GM23248 (cell line): ENCODE results near the gene SYMPK. TPM values are rescaled to one million over a fixed set of nuclear protein-coding genes. Genes with fewer than 3 reads are reported as not detected.
A peak's percentile ranks its signal among the peaks of the same experiment; 100 is the strongest.

ENCODE experiments used
- DNase-seq: peaks from one replicate; pipeline ENCODE4 v3.0.0-alpha.2; 2015
- H2AFZ ChIP-seq: fragments of 200-600 bp; sonication (generic); 2 replicates; pipeline ENCODE4 v1.6.1; 2016; ENCODE audit warnings: antibody characterized with exemption
- H3F3A ChIP-seq: fragments of 200-600 bp; sonication (generic); 2 replicates; pipeline ENCODE4 v1.6.1; 2016; ENCODE audit warnings: mild to moderate bottlenecking, antibody characterized with exemption, mixed run types; ENCODE audit not compliant: insufficient read depth
- H3K27ac ChIP-seq: fragments of 200-600 bp; sonication (generic); 2 replicates; pipeline ENCODE4 v1.5.1; 2016; ENCODE audit warnings: mild to moderate bottlenecking
- H3K27me3 ChIP-seq: fragments of 200-600 bp; sonication (generic); replicated peaks from 2 replicates; pipeline ENCODE4 v1.6.1; 2016; ENCODE audit warnings: mild to moderate bottlenecking; ENCODE audit not compliant: insufficient read depth
- H3K36me3 ChIP-seq: fragments of 200-600 bp; sonication (generic); 2 replicates; pipeline ENCODE4 v1.6.1; 2016; ENCODE audit warnings: low read depth, mild to moderate bottlenecking
- H3K4me1 ChIP-seq: fragments of 200-600 bp; sonication (generic); 2 replicates; pipeline ENCODE4 v1.6.1; 2016; ENCODE audit warnings: mild to moderate bottlenecking; ENCODE audit not compliant: insufficient read depth
- H3K4me2 ChIP-seq: fragments of 200-600 bp; sonication (generic); one replicate; pipeline ENCODE4 v1.6.1; 2016; ENCODE audit warnings: mild to moderate bottlenecking; ENCODE audit not compliant: unreplicated experiment
- H3K4me3 ChIP-seq: fragments of 200-600 bp; sonication (generic); 2 replicates; pipeline ENCODE4 v1.5.1; 2016; ENCODE audit warnings: mild to moderate bottlenecking
- H3K79me2 ChIP-seq: fragments of 200-600 bp; sonication (generic); 2 replicates; pipeline ENCODE4 v1.6.1; 2016; ENCODE audit warnings: mild to moderate bottlenecking; ENCODE audit not compliant: insufficient read depth
- H3K9ac ChIP-seq: fragments of 200-600 bp; sonication (generic); 2 replicates; pipeline ENCODE4 v1.6.1; 2016; ENCODE audit warnings: mild to moderate bottlenecking
- H3K9me2 ChIP-seq: fragments of 200-600 bp; sonication (generic); 2 replicates; pipeline ENCODE4 v1.6.1; 2016; ENCODE audit warnings: mixed run types, mild to moderate bottlenecking, moderate library complexity; ENCODE audit not compliant: insufficient read depth
- H3K9me3 ChIP-seq: fragments of 200-600 bp; sonication (generic); one replicate; pipeline ENCODE4 v1.6.1; 2017; ENCODE audit warnings: low read depth
- H4K20me1 ChIP-seq: fragments of 200-600 bp; sonication (generic); 2 replicates; pipeline ENCODE4 v1.6.0; 2016; ENCODE audit not compliant: insufficient read depth
- EZH2 ChIP-seq: fragments of 200-600 bp; sonication (generic); IDR thresholded peaks from 2 replicates; pipeline ENCODE4 v1.6.1; 2018; ENCODE audit warnings: antibody characterized with exemption, mild to moderate bottlenecking; ENCODE audit not compliant: insufficient read depth, poor library complexity, severe bottlenecking
- EZH2phosphoT487 ChIP-seq: fragments of 200-600 bp; sonication (generic); IDR thresholded peaks from 2 replicates; pipeline ENCODE4 v1.6.1; 2018; ENCODE audit warnings: antibody characterized with exemption, moderate library complexity, mild to moderate bottlenecking, low read depth; ENCODE audit not compliant: insufficient read depth
- WGBS, 2 experiments: methylation state at CpG; one replicate each; pipeline ENCODE4 v1.1.6; 2015 to 2017; ENCODE audit warnings: low lambda C conversion rate in 2 of 2, low coverage in 1 of 2; ENCODE audit errors: missing lambda C conversion rate in 2 of 2; 5-methylcytosine and 5-hydroxymethylcytosine counted together
- in situ Hi-C: fragments of 300-500 bp; cut with MboI; formaldehyde crosslinking; loops from 2 replicates; pipeline ENCODE4 v1.15.0; 2020
- polyA plus RNA-seq: library from polyadenylated mRNA; unstranded; fragments of >200 nt; fragmentation: Nextera tagmentation; extraction: Ambion mirVana; gene quantifications from 2 replicates; pipeline ENCODE4 v1.2.1, GENCODE V29; 2016
- total RNA-seq: library from RNA; depleted of rRNA; stranded (reverse); fragments of >200 nt; shearing (Covaris generic); gene quantifications from 2 replicates; pipeline ENCODE4 v1.2.3, GENCODE V29; 2014; rRNA removed

The SYMPK gene
- total RNA-seq = 28.1 and 81.4 TPM in 2 replicates
- 14.8 and 17.8 TPM in 2 replicates for polyA plus RNA-seq

DNA sequence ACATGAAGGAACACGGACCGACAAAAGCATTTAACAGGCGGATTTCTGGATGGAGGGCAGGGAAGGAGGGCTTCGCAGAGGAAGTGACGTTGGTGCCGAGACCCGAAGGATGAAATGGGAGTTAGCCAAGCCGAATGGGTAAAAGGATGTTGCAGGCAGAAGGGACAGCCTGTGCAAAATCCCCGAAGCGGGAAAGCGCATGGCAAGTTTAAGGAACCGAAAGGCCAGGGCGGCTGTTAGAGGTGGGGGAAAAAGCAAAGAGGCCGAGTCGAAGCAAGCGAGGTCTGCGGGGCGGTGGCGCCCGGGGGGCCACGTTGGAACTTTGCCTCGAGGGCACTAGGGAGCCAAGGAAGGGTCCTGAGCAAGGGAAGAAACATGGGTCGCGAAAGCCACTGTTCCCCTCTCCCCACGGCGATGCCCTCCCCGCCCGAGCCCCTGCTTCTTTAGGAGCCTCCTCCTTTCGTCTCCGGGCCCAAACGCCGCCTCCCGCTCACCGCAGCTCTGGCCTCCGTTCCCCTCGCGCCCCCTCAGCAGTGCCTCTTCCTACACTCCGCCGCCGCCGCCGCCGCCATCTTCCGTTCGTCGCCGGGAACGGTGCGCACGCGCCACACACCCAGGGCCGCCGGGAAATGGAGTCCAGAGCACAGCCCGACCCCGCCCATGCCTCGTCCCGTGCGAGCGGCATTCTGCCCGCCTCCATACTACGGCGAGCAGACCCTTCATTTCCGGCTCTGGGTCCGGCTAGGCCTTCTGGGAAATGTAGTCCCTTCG is at the start of gene SYMPK:
TSS of gene SYMPK (minus strand) at position 584 of the 771 bp plus-strand sequence. CDS start 8,652 bp downstream, outside the sequence.
- Histone ChIP-seq H4K20me1 (no peaks in the 10 kb centered on the region), H3F3A (peaks cover 10% of the 10 kb centered on the region; the same call in 1 of the 2 replicates), H3K4me2 (peak within 1 kb of the TSS; percentile 95), H3K79me2 (peaks cover 49% of the 10 kb centered on the region), H3K27ac (peak within 1 kb of the TSS; percentile 84), H3K9ac (peak within 1 kb of the TSS; percentile 88), H3K36me3 (peaks cover 10% of the 10 kb centered on the region; the same call in 1 of the 2 replicates), H2AFZ (peak within 1 kb of the TSS; percentile 91), H3K9me2 (no peaks in the 10 kb centered on the region), H3K4me1 (peaks cover 10% of the 10 kb centered on the region; the same call in 1 of the 2 replicates), H3K4me3 (peak within 1 kb of the TSS; percentile 96), H3K9me3 (no peaks in the 10 kb centered on the region), H3K27me3 (peaks cover 27% of the 10 kb centered on the region)
- WGBS, 2 experiments = 1 to 2% methylated on average over 48 to 63 of the region's 65 CpGs
- DNase-seq = peak; percentile 100
- TF ChIP-seq EZH2 (no peak), EZH2phosphoT487 (no peak)
- in situ Hi-C loops = no loop called here

DNA sequence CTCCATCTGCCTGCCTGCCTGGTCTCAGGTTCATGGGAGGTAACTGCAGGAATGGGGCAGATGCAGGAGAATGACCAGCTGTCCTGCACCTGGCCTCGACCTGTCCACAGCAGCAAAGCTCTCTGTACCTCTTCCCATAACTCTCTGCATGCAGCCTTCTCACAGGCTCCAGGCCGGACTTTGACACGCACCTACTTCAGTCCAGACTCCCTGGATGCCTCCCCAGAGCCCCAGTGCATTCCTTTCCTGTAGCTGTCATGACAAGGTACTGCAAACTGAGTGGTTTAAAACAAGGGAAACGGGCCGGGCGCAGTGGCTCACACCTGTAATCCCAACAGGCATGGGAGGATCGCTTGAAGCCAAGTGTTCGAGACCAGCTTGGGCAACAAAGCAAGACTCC is 48.3 kb upstream of the SYMPK start:
- 55% methylated on average over 8 of the region's 8 CpGs for WGBS, 2 experiments
- 0 out of 2 replicates have a peak, but pooled peaks cover 3% of the 10 kb centered on the region for H3K4me1 ChIP-seq
- peaks cover 5% of the 10 kb centered on the region; the same call in 1 of the 2 replicates for H3F3A ChIP-seq
- H3K27ac ChIP-seq = no peak overlapping the region
- no peak for DNase-seq
- no peak overlapping the region for H3K4me3 ChIP-seq
- no peak overlapping the region for H2AFZ ChIP-seq
- no peak for TF ChIP-seq EZH2
- TF ChIP-seq EZH2phosphoT487 = no peak
- no peaks in the 10 kb centered on the region for H3K9me2 ChIP-seq
- no peaks in the 10 kb centered on the region for H3K36me3 ChIP-seq
- no peaks in the 10 kb centered on the region for H3K79me2 ChIP-seq
- H3K4me2 ChIP-seq = no peak overlapping the region
- in situ Hi-C loops = no loop called here
- H3K9me3 ChIP-seq = no peaks in the 10 kb centered on the region
- H4K20me1 ChIP-seq = no peaks in the 10 kb centered on the region
- no peak overlapping the region for H3K9ac ChIP-seq
- 0 out of 2 replicates have a peak, but pooled peaks cover 7% of the 10 kb centered on the region for H3K27me3 ChIP-seq

DNA sequence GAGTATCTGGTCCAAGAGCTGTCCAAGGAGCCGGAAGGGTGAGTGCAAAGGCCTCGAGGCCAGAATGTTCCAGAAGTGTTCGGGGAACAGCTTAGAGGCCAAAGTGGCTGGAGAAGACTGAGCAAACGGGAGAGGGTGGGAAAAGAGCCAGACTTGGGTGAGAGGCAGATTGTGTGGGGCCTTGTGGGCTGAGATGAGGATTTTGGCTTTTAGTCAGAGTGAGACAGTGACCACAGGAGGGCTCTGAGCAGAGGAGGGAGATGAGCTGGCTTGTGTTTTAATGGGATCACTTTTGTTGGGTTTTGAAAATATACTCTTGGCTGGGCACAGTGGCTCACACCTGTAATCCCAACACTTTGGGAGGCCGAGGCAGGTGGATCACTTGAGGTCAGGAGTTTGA is 46.0 kb upstream of the SYMPK start:
- H3K9me2 ChIP-seq = no peaks in the 10 kb centered on the region
- no peaks in the 10 kb centered on the region for H3K79me2 ChIP-seq
- 58 to 61% methylated on average over 5 of the region's 5 CpGs for WGBS, 2 experiments
- TF ChIP-seq EZH2phosphoT487 = no peak
- TF ChIP-seq EZH2 = no peak
- H3K27ac ChIP-seq = no peak overlapping the region
- no peaks in the 10 kb centered on the region for H3K36me3 ChIP-seq
- 0 out of 2 replicates have a peak, but pooled peaks cover 7% of the 10 kb centered on the region for H3K27me3 ChIP-seq
- no peak overlapping the region for H3K4me3 ChIP-seq
- H3K9ac ChIP-seq = no peak overlapping the region
- H4K20me1 ChIP-seq = no peaks in the 10 kb centered on the region
- no peak overlapping the region for H3K4me2 ChIP-seq
- H2AFZ ChIP-seq = no peak overlapping the region
- H3K9me3 ChIP-seq = no peaks in the 10 kb centered on the region
- in situ Hi-C loops = no loop called here
- 0 out of 2 replicates have a peak, but pooled peaks cover 4% of the 10 kb centered on the region for H3K4me1 ChIP-seq
- peaks cover 9% of the 10 kb centered on the region; the same call in 1 of the 2 replicates for H3F3A ChIP-seq
- DNase-seq = peak; percentile 64

DNA sequence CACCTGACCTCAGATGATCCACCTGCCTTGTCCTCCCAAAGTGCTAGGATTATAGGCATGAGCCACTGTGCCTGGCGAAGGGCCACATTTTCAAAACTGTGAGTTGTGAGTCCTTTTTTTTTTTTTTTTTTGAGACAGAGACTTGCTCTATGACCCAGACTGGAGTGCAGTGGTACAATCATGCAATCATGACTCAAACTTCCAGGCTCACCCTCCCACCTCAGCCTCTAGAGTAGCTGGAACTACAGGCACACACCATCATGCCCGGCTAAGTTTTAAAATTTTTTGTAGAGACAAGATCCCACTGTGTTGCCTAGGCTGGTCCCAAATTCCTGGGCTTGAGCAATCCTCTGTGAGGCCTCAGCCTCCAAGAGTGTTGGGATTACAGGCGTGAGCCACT is 43.3 kb upstream of the SYMPK start:
- Histone ChIP-seq H4K20me1 (no peaks in the 10 kb centered on the region), H3K27ac (no peak overlapping the region), H3K79me2 (peaks cover 8% of the 10 kb centered on the region), H3K9me3 (no peaks in the 10 kb centered on the region), H3K4me1 (0 out of 2 replicates have a peak, but pooled peaks cover 4% of the 10 kb centered on the region), H2AFZ (peak overlapping the region; percentile 63; the same call in 1 of the 2 replicates), H3K9me2 (no peaks in the 10 kb centered on the region), H3K9ac (no peak overlapping the region), H3K4me3 (no peak overlapping the region), H3K4me2 (no peak overlapping the region), H3F3A (peaks cover 9% of the 10 kb centered on the region; the same call in 1 of the 2 replicates), H3K36me3 (no peaks in the 10 kb centered on the region), H3K27me3 (0 out of 2 replicates have a peak, but pooled peaks cover 6% of the 10 kb centered on the region)
- in situ Hi-C loops = no loop called here
- peak; percentile 74 for DNase-seq
- 36 to 53% methylated on average over 3 of the region's 3 CpGs for WGBS, 2 experiments
- TF ChIP-seq EZH2 = no peak
- TF ChIP-seq EZH2phosphoT487 = no peak
